NCI-H146 (cell line): ENCODE results near the gene MEX3C.

Experiments
- DNase-seq: peaks from one replicate; lab custom pipeline; 2025; lab: John Stamatoyannopoulos, UW

The MEX3C gene

DNA sequence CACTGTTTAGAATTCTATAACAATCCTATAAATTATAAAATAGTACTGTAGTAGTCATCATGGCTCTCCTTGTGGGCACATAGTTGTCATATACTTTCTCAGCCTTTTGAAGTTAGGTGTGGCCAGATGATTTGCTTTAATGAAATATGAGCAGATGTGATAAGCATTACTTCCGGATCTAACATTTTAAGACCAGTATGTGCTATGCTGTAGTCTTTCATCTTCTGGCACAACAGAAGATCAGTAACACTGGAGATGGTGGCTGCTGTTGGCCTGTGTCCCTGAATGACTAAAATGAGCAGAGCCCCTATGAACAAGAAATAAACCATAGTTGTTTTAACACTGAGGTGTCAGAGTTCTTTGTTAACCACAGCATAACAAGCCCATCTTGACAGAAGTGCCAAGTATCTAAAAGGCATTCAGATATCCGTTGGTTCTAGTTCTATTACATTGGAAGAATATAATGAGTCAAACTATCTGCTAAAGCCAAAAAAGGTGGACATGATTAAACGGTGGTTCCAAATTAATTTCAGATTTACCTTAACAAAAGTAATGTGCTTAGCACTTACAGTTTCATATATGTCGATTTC, 6.3 kb downstream of the MEX3C start:
- no peak for DNase-seq

DNA sequence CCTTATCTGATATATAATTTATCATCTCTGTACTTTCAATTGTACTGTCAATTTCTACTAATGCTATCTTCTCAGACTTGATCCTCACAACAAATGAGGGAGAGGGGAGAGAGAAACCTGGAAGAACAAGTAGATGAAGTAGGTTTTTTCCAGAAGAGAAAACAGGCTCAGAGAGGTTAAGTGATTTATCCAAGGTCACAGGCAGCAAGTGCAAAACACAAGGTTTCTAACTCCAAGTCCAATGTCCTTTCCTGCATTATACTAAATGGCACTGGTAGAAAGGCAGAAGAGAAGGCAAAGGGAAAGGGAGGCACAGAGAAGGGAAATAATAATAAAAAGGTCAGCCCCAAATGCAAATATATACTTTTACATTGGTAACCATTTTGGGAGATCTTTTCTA, 7.5 kb downstream of the MEX3C start:
- DNase-seq, result no peak

DNA sequence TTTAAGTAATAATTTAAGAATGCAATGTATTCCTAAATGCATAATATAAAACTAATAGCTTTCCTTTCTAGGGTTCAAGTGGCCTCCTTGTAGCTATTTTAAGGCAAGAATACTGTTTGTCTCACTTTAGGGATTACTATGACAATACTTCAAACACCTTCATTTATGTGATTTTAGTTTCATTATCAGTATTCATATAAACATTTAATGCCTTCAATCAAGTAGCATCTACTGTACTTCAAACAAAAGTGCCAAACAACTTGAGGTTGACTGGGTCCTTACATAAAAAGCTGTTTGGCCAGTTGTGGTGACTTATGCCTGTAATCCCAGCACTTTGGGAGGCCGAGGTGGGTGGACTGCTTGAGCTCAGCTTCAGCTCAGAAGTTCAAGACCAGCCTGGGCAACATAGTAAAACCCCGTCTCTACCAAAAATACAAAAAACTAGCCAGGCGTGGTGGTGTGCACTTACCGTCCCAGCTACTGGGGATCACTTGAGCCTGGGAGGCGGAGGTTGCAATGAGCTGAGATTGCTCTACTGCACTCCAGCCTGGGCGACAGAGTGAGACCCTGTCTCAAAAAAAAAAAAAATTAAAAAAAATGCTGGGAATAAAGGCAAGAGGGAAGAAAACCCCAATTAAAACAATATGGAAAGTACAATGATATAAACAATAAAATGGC, 9.3 kb downstream of the MEX3C start:
- no peak for DNase-seq

DNA sequence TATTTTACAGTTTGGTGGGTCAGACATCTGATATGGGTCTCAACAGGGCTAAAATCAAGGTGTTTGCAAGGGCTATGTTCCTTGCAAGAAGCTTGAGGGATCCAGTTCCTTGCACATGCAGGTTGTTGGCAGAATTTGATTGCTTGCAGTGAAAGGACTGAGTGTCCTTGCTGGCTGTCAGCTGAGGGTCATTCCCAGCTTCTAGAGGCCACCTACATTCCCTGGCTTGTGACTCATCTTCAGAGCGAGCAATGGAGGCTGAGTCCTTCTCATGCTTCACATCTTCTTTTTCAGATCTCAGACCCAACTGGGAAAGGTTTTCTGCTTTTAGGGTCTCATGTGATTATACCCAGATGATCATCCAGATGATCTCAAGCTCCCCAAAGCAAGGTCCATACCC, 12.4 kb downstream of the MEX3C start:
- DNase-seq, result no peak

DNA sequence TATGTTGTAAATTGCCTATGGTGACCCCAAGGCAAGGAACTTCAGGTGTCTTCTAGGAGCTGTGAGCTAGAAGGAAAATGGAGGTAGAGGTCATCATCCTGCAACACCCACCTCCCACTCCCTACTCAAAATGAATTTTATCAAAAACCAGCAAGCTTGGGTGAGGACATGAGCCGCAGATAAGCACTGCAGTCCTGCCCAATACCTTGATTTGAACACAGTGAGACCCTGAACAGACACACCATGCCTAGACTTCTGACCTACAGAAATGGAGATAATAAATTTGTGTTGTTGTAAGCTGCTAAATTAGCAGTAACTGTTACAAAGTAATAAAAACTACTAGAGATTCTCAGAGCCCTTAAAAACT, 13.4 kb downstream of the MEX3C start:
- DNase-seq, result no peak

DNA sequence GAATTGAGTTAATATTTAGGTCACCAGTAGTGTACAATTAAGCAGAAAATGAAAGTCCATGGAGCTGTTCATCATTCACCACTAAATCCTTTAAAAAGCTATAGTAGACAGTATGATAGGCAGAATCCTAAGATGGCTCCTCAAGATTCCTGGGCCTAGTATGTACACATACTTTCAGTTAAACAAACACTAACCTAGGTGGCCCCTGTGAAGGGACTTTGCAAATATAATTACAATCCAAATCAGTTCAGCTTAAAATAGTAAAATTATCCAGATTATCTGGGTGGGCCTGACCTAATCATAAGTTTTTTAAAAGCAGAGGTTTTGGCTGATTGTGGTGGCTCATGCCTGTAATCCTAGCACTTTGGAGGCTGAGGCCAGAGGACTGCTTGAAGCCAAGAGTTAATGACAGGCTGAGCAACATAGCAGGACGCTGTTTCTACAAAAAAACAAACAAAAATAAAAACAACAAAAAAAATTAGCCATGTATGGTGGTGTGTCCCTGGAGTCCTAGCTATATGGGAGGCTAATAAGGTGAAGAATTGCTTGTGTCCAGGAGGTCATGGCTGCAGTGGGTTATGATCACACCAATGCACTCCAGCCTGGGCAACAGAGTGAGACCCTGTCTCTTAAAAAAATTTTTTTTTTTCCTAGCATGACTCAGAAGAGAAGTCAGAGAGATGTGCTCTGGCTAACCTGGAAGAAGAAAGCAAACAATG, 13.9 kb downstream of the MEX3C start:
- DNase-seq, result no peak

DNA sequence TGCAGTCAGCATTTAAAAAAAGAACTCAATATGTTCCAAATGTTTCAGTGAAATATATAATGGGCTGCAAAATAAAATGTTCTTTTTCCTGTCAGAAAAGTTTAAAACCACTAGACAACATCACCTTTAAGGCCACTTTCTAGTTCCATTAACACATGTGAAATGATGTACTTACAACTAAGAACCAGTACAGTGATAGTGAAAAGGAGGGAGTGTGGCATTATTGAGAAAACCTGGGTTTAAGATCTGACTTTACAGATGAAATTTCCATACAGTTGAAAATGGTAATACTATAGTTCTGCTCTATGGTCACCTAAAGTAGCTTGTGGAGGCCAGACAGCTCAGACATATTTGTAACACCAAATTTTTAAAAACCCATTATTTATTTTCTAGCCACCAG, 14.7 kb downstream of the MEX3C start:
- no peak for DNase-seq

DNA sequence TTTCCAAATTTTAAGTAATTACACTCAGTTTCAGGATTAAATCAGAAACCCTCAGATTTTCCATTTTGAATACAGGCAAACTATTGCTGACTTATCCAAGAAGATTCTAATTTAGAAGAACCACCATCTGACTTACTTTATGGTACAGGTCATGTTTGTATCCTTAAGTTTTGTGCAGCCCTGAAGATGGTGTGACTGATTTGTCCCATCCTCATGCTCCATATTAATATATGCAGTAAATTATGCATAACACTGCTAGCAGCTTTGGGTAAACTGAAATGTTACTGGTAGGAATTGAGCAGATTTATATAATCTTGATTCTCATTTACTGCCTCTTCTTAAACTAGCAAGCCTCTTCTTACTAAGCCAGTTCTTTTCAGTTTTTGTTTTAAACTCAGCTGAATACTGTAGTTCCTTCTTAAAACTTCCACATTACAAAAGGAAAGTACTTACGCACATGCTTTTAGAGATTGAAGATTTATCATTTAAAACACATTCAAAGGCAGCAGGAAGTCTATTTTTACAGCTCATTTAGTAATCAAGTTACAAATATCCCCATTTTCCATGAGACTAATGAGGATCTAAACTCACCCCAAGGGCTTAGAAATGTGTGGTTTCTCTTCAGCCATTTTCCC, 25.7 kb downstream of the MEX3C start:
- no peak for DNase-seq

DNA sequence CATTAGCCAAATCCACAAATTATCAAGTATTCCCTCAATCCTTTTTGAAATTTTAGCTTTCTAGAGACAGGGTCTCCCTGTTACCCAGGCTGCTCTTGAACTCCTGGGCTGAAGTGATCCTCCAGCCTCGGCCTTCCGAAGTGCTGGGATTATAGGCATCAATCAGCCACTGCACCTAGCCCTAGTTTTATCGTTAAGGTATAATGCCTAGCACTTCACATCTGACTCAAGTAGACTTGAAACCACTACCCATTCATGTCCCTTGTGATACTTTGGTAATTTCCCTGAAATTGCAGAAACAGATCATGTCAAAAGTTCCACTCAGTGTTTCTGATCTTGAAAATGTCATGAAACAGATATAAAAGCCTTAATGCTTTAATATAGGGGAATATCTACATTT, 26.3 kb downstream of the MEX3C start:
- no peak for DNase-seq

DNA sequence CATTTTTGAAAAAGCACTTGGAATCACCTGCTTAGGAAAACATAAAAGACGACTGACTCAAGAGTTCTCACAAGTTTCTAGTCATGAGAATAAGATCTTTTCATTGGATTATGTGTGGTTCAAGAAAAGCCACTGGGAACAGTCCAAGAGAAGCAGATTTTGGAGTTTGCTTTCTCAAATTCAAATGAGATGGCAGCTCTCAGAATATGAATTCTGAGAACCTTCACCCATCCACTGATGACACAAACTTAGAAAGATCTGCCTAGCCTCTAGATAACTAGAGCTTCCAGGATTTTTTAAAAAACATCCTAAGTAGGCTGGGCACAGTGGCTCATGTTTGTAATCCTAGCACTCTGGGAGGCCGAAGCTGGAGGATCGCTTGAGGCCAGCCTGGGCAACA, 26.8 kb downstream of the MEX3C start:
- no peak for DNase-seq

DNA sequence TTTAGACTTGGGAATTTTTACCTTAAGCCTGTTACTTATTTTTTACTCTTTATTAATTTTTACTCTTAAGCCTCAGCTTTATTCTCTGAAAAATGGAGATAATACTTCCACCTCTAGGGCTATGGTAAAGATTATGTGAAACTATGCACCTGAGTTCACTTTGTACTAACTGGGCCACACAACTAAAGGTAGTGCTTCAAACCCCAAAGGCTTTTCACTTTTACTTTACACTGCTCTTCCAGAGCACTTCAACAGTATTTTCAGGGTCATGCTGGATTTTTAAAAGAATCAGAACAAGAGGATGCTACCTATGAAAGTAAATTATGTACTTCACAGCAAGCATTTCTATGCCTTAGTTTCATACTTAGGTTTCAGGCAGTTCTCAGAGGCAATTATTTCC, 27.8 kb downstream of the MEX3C start:
- no peak for DNase-seq

DNA sequence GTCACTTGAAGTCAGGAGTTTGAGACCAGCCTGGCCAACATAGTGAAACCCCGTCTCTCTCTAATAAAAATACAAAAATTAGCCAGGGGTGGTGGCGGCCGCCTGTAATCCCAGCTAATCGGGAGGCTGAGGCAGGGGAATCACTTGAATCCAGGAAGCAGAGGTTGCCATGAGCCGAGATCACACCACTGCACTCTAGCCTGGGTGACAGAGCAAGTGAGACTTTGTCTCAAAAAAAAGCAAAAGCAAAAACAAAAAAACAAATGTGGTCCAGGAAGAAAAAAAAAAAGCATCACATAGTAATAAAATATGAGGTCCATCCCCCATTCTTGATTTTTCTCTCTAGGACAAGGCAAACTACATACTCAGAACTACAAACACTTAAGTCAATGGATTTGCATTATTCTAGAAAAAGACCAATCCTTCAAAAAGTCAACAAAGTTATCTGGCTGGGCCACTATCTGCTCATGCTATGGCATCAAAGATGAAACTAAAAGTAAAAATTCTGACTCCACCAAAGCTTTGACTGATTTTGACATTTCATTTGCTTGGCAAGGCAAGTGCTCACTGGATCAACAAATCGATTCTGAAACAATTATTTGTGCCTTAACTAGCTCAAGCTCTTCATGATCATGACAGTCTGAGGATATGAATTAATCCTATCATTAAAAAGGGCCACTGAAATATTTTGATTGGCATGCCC, 28.4 kb downstream of the MEX3C start:
- DNase-seq, result no peak

DNA sequence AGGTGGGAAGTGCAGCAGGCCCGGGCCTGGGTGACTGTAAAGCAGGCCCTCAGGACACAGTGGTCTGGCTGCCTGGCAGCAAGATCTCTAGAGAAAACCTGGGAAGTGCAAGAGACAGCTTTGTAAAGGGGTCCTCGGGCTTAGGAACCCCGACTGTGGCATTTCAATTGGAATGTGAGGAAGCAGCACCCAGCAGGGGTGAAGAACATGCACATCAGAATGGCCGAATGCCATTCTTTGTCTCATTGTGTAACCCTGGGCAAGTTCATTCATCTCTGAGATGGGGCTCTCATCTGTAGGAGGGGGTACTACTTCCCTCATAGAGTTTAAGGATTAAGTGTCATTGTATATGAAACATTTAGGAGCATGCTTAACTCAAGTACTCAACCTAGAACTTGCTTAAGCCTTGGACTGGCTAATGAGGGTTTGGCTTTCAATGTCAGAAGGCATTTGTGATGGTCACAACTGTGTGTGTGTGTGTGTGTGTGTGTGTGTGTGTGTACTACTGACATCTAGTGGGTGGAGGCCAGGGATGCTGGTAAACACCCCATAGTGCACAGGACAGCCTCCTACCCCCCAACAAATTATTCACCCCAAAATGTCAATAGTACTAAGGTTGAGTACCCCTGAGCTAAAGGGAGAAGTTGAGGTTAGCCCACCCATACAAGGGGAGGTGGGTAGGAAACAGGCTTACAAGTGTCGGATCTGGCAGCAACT, 29.3 kb downstream of the MEX3C start:
- DNase-seq, result no peak

DNA sequence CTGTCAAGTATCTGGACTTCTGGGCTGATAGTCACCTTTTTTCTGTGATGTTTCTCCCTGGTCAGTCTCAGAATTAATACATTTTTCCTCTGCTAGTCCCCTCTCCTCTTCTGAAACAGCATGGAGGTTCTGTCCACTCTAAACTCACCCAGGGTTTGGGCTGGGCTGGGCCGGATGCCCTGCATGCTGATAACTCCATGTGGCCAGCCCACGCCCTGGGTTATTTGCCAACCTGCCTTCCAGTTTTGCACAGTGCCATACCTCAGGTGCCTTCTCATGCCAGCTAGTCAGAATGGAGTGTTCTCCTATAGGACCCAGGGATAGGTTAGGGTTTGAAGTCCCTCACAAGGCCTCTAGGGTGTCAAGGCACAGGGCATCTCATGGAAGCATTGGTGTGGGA, 32.2 kb downstream of the MEX3C start:
- DNase-seq, result no peak

DNA sequence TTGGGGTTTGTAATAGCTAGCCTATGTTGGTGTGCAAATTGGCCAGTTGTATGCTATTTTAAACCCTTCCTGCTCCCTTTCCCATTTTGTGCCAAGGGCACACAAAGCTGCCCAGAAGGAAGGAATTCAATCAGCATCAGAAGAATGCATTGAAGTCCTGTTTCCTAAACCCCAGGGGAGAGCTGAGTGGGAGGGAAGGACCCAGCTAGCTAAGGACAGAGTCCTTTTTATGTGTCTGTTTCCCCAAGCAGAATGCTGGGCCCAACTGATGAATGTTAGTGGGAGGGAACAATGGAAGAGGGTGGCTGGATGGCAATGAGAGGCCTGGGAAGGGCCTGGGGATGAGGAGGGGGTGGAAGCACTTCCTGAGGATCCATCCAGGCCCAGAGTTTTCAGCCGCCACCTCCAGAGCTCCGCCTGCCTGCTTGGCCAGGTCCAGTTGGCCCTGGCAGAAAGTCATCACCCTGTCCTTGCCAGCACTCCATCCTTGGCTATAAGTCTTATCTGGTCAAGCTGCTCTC, 32.7 kb downstream of the MEX3C start:
- DNase-seq, result no peak

DNA sequence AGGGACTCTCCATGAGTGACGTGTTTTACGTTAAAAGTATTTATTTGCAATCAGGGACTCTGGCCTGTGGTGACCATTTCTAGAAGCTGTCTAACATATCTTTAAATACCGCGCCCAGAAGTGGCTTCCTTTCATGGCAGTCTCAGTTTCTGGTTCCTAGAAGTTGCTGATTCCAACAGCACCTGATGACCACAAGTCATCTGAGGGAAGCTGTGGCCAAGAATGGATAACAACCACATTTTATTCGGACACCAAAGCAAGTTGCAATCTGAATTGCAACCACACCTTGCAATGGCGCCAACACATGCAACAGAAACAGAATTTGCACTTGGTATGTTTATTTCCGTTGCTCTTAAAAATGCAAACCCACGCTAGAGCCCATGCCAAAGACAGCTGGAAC, 33.1 kb downstream of the MEX3C start:
- no peak for DNase-seq

DNA sequence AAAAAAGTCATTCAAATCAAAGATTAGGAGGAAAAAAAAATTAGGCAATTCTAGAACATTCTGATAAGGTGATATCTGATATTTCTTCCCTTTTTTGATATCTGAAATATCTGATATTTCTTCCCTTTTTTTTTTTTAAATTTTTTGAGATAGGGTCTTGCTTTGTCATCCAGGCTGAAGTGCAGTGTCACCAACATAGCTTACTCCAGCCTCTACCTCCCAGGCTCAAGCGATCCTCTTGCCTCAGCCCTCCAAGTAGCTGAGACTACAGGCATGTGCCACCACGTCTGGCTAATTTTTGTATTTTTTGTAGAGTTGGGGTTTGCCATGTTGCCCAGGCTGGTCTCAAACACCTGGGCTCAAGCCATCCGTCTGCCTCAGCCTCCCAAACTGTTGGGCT, 33.9 kb downstream of the MEX3C start:
- DNase-seq, result no peak

DNA sequence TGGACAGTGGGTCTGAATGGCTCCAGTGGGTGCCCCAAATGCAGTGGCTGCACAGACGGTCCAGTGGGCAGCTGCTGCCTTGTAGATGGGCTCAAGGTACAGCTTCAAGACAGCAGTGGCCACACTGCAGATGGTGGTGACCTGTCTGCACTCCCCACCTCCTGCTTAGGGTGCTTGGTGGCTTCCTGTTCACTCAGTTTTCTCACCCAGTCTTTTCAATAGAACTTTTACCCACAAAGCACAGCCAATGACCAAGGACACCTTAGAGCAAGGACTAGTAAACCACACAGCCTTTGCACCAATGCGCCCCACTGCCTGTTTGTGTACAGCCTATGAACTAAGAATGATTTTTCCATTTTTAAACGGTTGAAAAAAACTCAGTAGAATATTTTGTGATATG, 34.9 kb downstream of the MEX3C start:
- DNase-seq, result no peak

DNA sequence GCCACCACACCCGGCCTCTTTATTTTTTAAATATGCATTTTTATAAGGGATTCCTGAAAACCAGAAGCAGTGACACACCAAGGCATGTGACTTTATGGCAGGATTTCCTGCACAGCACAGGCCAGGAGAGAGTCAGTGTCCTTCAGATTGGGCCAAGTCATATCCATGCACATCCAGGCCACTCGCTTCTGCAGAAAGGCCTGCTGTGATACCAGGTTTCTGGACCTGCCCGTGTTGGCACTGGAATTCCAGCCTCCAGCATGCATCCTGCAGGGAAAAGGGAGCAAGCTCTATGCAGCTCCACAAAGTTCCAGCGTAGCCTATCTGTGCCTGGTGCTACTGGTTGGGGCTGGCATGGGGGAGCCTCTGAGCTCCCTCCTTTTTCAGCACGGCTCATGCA, 36.8 kb downstream of the MEX3C start:
- no peak for DNase-seq

DNA sequence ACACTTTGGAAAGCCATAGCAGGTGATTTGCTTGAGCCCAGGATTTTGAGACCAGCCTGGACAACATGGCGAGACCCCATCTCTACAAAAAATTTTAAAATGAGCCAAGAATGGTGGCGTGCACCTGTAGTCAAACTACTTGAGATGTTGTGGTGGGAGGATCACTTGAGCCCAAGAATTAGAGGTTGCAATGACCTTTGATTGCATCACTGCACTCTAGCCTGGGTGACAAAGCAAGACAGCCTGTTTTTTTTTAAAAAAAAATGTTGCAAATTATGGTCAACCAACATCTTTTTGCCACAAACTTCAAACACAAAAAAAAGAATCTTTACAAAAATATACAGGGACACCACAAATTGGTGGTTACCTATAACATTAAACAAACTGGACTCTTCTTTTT, 40.3 kb downstream of the MEX3C start:
- DNase-seq, result no peak

DNA sequence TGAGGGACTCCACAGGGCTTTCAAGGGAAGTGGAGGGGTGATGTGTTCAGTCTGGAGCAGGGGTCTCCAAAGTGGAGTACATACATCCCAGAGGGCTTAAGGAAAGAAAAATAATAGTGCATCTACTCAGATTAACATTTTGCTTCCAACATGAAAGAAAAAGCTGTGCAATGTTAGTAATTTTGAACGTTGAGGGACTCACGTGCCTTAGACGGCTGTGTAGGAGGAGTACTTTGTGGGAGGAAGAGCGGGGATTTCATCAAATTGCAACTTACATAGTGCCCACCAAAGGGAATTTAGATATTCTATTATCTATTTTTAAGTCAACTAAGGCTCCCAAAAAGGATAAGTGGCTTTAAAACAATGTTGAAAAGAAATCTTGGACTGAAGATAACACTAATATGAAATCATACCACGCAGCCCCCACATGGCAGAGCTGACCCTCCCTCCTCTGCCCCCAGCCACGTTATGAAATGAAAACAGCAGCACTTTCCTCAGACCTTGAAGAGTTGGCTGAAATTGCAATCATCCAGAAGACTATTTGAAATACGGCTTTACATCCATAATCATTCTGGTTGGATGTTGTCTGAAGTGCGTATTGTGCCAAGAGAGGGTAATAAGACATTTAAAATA, 42.9 kb downstream of the MEX3C start:
- no peak for DNase-seq
